ENCODE measurements around the gene HOXC5.
A peak's percentile ranks its signal among the peaks of the same experiment; 100 is the strongest.

Gene HOXC5

GRCh38 chr12:54008260-54008552 lies 24.6 kb upstream of the HOXC5 start:
- no peak for DNase-seq

GRCh38 chr12:54009171-54010052 lies 23.4 kb upstream of the HOXC5 start:
- peak in 1 of 2 experiments; percentile 25 for DNase-seq

- DNase-seq = no peak
These were observed 22.5 kb upstream of the HOXC5 start for GRCh38 chr12:54010053-54010971.

DNA sequence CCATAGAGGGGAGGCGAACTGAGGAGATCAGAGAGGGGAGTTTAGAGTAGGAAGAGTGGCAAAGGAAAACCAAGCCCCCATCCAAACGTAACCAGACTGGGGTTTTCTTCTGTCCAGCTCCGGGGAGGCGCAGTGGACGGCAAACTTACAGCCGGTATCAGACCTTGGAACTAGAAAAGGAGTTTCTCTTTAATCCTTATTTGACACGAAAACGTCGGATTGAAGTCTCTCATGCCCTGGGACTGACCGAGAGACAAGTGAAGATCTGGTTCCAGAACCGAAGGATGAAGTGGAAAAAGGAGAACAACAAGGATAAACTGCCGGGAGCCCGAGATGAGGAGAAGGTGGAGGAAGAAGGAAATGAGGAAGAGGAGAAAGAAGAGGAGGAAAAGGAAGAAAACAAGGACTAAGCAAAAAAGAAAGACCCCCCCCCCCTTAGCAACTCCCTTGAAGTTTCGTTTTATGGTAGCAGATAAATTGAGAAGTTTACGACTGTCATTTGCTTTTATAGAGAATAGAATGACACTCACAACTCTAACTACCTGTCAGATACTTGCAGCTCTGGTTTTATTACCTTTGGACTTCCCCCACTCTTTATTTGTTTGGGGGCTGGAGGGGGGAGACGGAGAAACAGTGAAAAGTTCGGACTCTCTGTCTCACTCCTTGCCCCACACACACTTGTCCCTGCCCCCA lies 21.7 kb upstream of the HOXC5 start:
- no peak for DNase-seq

GRCh38 chr12:54011665-54012532 lies 21.0 kb upstream of the HOXC5 start:
- no peak for DNase-seq

GRCh38 chr12:54012631-54013409 lies 20.0 kb upstream of the HOXC5 start:
- no peak for DNase-seq

DNA sequence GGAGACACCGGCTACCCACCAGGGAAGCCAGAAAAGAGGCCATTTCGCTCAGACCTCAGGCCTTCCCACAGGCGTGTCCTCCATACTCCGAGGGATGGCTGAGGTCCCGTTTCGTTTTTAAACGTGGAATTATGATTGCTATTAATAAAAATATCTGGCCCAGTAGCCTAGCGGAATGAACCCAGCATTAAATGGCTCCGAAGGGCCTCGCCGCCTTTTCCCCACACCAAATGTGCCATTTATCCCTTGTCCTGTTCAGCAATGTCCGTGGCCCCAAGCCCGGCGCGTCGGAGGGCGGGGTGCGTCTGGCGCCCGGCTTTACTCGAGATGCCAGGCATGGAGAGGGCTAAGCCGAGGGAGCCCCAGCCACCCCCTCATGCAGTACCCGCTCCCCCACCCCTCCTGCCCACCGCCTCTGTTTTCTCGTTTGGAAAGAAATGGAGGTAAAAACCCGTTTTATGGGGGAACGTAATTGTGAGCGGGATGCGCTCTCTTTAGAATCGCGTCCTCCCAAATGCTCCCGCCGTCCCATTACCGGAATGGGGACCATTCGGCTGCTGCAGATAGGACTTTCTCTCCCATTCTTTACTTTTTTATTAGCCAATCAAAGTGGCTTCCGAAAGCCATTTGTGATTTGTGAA lies 18.4 kb upstream of the HOXC5 start:
- DNase-seq = no peak

DNA sequence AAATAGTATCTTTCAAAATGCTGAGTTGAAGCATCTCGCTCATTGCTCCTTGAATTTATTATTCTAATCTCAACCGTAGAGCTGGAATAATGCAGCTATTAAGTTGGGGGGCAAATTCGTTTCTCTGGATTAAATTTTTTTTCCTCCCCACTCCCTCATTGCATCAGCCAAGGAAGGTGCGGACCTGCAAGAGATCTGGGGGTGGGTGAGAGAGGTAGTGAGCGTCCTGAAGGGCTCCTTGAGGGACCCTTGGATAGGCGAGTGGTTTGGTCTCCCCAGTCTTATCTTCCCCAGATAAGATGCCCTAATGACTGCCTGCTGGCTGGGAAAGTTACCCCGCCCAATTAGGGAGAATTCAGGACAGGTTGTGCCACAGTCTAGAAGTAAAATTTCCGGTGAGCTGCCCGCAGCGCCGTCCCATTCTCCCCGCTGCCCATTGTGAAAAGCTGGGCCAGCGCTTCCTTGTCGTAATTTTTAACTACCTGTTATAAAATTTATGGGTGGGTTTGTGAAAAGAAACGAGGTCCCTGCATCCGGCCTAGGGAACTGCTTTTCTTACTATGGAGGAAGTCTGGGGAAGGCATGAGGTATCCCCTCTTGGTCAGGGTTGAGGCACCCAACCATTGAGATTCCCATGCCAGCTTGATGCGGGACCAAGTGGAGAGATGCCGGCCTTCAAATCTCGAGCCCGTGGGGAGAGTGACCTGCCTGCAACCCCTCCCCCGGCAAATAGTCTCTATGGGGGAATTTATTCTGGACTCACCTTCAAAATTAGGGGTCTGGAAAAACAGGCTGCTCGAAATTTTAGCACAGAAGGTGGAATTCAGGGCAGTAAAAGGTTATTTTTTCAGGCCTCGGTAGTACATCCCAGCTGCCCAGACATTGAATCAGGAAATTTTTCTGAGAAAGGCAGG lies 17.6 kb upstream of the HOXC5 start:
- no peak for DNase-seq

- no peak for DNase-seq
These were observed 16.8 kb upstream of the HOXC5 start for GRCh38 chr12:54016051-54016450.

DNA sequence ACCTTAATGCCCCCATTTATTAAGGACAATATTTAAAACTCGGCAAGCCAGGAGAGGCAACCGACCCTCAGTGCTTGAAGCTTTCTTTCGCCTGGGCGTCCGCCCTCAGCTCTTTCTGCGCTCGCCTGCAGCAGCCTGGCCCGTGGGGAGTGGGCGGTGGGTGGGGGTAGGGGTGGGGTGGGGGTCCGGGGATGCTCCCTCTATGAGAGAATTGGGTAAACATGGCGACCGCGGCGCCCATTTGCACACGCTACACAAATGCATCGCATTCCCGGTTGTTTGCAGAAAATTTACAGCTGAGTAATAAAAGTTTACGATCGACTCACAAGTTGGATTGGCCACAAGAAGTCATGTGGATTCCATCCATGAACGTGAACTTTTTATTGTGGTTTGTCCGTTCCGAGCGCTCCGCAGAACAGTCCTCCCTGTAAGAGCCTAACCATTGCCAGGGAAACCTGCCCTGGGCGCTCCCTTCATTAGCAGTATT lies 16.3 kb upstream of the HOXC5 start:
- DNase-seq = no peak

DNA sequence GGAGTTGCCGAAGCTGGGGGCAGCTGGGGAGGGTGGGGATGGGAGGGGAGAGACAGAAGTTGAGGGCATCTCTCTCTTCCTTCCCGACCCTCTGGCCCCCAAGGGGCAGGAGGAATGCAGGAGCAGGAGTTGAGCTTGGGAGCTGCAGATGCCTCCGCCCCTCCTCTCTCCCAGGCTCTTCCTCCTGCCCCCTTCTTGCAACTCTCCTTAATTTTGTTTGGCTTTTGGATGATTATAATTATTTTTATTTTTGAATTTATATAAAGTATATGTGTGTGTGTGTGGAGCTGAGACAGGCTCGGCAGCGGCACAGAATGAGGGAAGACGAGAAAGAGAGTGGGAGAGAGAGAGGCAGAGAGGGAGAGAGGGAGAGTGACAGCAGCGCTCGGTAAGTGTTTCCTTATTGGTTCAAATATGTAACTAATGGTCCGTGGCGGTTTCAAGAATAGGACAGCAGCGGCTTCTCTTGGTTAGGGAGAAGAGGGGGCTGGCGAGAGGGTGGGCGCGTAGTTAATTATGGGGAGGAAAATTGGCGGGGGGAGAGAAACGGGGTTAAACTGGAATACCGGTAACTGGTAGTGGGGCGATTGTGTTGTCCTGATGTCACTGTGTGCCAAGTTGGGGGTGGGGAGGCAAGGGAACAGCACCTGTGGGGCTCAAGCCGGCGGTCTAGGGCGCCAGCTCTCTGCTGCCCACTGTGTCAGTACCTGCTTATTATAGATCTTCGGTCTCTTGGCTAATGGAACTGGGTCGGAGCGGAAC lies 15.6 kb upstream of the HOXC5 start:
- DNase-seq = no peak

GRCh38 chr12:54017878-54018467 lies 14.9 kb upstream of the HOXC5 start:
- peak; percentile 53 to 58 for DNase-seq

- DNase-seq = no peak
These were observed 14.3 kb upstream of the HOXC5 start for GRCh38 chr12:54018468-54018984.

- DNase-seq = no peak
These were observed 13.6 kb upstream of the HOXC5 start for GRCh38 chr12:54019091-54019811.

DNA sequence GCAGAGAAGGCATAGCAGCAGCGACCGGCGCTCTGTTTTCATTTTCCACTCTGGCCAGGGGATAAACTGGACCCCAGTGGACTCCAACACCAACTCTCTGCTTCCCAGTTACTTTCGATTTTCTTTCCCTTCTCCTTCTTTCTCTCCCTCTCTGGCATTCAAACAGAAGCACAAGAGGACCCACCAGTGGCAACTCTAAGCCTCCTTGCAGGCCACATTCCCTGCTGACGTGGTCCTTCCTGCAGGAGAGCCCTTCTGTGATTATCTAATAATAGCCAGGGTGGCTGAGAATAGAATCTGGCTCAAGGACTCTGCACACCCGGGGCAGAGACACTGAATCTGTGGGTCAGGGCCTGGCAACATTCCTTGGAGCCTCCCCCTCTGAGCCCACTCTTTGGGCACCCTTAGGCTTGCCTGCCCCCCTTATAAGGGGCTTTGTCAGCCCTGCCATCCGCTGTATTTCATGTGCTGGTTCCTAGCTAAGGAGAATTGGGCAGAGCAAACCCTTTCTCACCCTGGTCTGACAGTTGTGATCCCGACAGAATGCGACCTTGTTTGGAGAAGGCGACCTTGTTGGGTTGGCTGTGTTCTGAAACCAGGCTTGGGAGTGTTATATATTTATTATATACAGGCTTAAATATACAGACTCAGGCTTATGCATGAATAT lies 12.8 kb upstream of the HOXC5 start:
- DNase-seq = no peak

GRCh38 chr12:54020591-54021405 lies 12.1 kb upstream of the HOXC5 start:
- no peak for DNase-seq

All from activated CD4-positive, alpha-beta T cell treated with anti-CD3 and anti-CD28 coated beads, Interleukin-2, amount 50 U/mL, for 4 hours (primary cell).